ENCODE measurements around the gene ZFAND2A.
"Not testable (repeated sequence)": the region's sequence is repeated elsewhere in the genome, so short reads cannot be mapped to it uniquely, and the experiment has no call there.

The ZFAND2A gene

DNA sequence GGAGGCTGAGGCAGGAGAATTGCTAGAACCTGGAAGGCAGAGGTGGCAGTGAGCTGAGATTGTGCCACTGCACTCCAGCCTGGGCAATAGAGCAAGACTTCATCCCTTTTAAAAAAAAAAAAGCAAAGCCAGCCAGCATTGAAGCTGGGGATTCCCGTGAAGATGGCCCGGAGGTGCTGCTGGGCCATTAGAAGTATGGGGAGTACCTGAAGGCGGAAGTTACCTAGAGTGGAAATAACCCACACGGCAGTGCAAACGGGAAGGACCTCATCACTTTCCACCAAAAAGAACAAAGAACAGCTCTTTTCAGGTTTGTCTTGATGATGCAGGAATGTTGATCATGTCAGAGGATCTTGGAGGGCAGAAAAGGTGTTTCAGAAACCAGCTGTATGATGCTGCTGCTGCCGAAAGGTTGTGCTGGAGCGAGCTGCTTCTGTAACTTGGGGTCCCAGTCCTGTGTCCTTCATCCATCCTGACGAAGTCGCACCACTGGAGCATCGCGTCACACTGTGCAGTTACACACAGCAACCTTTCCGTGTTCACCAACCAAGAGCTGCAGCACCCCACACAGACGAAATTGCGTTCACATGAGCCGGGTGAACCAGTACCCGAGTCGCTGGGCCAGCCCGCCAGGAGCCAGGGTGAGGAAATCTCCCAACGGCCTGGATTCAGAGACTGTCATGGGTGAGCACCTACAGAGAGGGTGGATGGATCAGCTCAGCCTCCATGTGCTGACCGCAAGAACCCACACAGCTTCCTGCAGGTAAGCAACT lies 8.2 kb downstream of the ZFAND2A start:
- no peak for DNase-seq (ENCODE audit: low read depth, low spot score)

DNA sequence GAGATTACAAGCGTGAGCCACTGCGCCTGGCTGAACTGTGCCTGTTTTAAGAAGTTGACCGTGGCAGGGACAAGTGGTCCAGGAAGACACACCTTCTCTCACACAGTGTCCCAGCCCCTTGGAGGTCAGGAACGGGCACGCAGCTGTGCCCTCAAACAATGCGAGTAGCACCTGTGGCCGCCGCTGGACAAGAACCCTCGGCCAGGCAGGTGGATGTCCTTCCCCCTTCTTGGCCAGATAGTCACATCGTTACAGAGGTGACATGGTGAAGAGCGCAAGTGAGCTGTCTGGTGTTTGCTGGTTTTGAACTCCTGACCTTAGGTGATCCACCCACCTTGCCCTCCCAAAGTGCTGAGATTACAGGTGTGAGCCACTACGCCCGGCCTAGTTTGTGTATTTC lies 8.8 kb downstream of the ZFAND2A start:
- no peak for DNase-seq (ENCODE audit: low read depth, low spot score)

DNA sequence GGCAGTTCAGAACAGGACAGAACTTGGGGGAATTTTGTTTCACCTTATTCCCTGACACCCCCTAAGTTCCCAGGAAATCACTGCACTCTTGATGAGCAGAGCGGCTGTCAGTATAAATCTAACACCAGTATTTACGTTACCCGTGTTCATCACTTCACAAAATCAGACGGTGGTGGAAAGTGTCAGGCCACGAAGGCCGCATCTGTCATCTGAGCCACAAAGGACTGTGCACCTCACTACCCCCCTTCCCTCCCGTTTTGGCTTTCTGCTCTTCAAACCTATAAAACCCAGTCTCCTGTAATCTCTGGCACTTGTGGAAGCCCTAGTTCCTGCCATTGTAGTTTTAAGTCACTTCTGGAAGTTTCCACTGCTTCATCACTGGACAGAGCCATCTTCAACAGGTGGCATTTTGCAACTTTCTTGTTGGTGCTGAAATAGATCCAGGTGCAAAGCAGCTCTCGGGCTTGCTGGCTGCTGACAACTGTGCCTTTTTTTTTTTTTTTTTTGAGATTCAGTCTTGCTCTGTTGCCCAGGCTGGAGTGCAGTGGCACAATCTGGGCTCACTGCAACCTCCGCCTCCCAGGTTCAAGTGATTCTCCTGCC lies 9.5 kb downstream of the ZFAND2A start:
- DNase-seq (ENCODE audit: low read depth, low spot score), result no peak

DNA sequence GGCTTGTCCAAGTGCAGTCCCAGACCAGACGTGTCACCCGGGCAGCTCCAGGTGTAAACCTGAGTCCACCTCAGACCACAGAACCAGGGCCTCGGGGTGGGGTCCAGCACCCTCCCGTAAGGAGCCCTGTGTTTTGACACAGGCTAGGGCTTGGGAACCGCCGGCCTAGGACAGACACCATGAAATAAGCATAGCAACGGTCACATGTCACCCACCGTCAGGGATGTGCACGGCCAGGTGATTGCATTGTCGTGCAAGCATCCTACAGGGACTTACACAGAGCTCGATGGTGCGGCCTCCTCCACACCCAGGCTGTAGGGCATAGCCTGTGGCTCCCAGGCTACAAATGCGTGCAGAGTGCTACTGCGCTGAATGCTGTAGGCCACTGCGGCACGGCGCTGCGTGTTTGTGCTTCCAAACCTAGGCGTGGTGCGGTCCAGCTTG lies 10.6 kb downstream of the ZFAND2A start:
- DNase-seq (ENCODE audit: low read depth, low spot score), result no peak

DNA sequence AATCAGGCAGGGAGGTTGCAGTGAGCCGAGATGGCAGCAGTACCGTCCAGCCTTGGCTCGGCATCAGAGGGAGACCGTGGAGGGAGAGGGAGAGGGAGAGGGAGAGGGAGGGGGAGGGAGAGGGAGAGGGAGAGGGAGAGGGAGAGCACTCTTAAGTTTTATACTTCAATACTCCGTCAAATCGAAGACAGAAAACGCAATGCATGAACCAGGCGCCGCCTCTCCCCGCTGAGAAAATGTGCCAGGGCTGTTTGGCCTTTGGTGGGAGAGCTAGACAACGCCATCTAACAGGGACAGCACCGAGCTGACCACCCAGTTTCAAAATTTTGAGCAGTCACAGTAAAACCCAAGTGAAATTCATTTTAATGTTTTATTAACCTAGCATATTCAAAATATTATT lies 12.1 kb downstream of the ZFAND2A start:
- not testable (repeated sequence) for DNase-seq (ENCODE audit: low read depth, low spot score)

DNA sequence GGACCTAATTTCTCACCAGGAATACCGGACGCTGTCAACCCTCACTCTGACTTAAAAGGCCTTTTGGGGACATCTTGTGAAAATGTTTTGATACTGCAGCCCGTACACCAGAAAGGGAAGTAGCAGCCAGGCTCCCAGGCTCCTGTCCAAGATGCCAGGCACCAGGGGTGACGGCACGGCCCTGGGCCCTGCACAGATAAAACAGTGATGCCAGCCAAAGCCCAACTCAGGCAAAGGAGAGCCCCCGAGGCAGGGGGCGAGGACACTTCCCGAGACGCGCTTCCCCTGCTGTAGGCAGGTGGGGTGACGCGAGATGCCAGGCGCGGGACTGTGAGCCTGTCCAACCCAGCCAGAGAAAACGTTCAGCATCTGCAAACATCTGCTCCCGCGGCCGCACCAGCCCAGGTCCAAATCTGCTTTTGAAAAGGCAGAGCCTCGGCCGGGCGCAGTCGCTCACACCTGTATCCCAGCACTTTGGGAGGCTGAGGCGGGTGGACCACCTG lies 15.7 kb downstream of the ZFAND2A start:
- no peak for DNase-seq (ENCODE audit: low read depth, low spot score)

DNA sequence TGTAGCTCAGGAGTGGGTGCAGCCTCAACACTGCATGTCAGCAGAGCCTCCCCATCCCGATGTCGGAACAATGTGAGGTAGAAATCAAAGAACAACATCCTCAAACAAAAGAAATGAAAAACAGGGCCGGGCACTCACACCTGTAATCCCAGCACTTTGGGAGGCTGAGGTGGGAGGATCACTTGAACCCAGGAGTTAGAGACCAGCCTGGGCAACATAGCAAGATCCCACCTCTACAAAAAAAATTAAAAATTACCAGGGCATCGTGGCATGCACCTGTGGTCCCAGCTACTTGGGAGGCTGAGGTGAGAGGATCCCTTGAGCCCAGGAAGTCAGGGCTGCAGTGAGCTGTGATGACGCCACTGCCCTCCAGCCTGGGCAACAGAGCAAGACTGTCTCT lies 17.0 kb downstream of the ZFAND2A start:
- DNase-seq (ENCODE audit: low read depth, low spot score), result not testable (repeated sequence)

DNA sequence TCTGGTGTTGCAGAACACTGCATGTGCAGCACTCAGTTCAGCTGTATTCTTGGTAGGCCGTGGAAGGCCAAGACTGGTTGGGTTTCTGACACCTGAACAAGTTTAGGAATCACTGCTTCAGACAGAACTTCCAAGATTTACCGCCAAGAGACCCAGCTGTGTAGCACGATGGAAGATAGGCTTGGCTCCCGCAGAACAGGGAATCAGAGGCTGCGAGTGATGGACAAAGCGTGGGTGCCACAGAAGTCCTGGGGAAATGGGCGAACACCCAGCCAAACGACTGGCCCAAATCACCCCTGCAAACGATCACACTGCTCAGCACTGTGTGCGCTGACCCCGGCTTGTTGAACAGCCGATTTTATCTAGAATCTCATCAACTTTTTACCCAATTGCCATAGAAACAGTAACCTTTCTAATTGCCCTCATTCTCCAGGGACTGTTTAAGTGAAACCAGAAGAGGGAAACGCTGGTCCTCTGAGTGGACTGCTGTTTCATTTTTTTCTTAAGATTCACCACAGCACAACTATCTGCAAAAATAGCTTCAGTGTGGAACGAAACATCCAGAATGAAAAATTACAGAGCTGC lies 17.9 kb downstream of the ZFAND2A start:
- DNase-seq (ENCODE audit: low read depth, low spot score), result no peak

DNA sequence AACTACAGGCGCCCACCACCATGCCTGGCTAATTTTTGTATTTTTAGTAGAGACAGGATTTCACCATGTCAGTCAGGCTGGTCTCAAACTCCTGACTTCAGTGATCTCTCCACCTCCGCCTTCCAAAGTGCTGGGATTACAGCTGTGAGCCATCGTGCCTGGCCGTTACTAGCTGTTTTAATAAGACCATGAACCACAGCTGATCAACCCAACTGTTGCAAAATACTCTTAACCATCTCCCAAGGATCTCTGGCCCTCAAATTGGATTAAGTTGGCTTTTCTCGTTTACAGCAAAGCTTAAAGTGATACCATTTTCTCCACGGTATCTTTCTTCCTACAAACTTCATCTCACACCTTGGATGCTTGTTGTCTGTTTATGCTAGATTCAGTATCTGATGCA lies 18.3 kb downstream of the ZFAND2A start:
- no peak for DNase-seq (ENCODE audit: low read depth, low spot score)

DNA sequence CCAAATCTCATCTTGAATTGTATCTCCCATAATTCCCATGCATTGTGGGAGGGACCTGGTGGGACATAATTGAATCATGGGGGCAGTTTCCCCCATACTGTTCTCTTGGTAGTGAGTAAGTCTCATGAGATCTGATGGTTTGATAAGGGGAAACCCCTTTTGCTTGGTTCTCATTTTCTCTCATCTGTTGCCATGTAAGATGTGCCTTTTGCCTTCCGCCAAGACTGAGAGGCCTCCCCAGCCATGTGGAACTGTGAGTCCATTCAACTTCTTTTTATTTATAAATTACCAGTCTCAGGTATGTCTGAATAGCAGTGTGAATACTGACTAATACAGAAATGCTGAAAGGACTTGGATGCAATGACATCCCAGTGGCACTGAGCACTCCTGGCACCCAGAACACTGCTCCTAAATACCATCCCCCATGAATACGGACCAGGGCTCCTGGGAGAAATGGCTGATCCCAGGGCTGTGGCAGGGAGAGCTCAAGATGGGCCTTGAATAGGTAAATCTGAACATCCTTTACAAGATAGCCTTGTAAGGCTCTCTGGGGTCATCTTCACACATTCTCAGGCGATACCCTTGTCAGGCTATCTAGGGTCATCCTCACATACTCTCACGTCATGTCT lies 19.4 kb downstream of the ZFAND2A start:
- no peak for DNase-seq (ENCODE audit: low read depth, low spot score)

DNA sequence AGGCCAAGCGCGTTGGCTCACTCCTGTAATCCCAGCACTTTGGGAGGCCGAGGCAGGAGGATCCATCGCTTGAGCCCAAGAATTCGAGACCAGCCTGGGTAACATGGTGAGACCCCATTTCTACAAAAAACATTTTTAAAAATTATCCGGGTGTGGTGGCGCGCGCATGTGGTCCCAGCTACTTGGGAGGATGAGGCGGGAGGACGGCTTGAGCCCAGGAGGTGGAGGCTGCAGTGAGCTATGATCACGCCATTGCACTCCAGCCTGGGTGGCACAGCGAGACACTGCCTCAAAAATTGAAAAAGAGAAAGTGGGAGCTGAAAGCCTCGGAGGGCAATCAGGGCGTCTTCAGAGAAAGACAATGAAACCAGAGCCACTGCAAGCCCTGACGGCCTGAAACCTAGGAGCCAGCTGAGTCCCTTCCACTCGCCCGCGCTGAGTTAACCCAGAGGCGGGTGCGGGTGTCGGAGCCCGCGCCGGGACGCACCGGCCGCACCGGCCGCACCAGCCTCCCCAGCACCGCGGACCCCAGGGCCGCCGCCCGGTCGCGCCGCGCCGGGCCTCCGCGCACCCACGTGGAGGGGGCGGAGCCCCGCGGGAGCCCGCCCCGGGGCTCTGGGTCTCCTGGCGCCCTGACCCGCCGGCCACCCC lies 22.4 kb downstream of the ZFAND2A start:
- no peak for DNase-seq (ENCODE audit: low read depth, low spot score)

DNA sequence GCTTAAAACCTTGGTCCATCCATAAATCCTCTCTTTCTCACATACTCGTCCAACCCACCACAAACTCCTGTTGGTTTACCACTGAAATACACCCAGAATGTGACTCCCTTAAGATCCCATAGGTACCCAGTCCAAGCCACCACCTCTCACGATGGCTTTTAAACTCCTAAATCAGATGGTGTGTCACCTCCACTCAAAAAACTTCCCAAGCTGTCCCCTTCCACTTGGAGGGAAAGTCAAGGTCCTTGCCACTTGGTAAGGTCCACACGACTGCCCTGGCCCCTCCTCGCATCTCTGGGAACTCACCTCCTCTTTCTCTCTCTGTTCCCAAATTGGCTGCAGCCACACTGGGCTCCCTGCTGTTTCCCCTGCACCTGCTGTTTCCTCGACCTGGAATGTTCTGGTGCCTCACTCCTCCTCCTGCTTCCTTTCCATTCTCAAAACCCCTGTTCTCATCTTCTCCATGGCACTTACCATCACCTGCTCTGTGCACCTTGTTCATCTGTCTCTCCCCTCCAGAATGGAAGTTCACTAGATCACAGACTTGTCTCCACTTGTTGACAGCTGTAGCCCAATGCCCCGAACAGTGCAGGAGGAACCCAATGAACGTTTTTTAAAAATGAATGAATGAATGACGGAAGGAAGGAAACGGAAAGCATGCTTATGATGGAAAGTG lies 23.0 kb downstream of the ZFAND2A start:
- DNase-seq (ENCODE audit: low read depth, low spot score), result no peak

DNA sequence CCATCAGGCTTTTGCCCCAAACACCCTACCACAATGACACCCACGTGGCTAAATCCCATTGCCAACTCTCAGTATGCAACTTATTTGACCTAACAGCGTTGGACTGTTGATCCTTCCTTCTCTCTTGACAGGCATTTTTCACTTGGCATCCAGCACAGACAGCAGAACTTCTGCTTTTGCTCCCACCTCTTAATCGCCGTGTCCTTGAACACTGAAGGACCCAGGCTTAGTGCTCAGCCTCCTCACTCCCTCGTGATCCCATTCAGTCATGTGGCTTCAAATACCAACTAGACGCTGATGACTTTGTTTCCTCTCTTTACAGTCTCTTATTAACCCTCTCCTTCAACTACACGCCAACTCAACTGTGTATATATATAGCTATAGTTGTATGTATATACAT lies 25.0 kb downstream of the ZFAND2A start:
- DNase-seq (ENCODE audit: low read depth, low spot score), result no peak

DNA sequence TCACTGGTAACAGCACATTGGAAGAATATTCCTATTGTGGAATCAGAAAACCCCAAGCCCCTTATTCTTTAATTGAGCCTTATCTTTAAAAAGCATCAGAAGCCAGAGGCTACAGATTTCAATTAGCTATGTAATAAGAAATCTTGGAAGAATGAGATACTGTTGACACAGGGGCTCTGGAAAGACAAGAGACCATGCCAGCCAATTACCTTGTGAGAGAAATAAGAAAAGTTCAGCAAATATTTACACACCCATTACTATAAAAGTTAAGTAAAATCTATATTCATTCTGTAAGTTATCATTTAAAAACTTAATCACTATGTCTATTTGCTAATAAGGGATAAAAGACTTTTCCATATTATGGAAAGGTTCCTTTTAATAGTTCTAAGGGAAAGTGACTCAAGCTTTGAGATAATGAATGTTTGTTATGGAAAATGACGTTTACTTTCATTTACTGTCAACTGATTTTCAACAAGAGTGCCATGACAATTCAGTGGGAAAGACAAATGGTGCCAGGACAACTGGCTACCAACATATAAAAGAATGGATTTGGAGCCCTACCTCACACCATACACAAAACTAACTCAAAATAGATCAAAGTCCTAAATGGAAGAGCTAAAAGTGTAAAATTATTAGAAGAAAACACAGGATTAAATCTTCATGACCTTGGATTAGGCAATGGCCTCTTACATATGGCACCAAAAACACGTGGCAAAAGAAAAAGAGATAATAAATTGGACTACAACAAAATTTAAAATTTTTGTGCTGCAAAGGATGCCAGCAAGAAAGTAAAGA lies 28.3 kb downstream of the ZFAND2A start:
- DNase-seq (ENCODE audit: low read depth, low spot score), result no peak

DNA sequence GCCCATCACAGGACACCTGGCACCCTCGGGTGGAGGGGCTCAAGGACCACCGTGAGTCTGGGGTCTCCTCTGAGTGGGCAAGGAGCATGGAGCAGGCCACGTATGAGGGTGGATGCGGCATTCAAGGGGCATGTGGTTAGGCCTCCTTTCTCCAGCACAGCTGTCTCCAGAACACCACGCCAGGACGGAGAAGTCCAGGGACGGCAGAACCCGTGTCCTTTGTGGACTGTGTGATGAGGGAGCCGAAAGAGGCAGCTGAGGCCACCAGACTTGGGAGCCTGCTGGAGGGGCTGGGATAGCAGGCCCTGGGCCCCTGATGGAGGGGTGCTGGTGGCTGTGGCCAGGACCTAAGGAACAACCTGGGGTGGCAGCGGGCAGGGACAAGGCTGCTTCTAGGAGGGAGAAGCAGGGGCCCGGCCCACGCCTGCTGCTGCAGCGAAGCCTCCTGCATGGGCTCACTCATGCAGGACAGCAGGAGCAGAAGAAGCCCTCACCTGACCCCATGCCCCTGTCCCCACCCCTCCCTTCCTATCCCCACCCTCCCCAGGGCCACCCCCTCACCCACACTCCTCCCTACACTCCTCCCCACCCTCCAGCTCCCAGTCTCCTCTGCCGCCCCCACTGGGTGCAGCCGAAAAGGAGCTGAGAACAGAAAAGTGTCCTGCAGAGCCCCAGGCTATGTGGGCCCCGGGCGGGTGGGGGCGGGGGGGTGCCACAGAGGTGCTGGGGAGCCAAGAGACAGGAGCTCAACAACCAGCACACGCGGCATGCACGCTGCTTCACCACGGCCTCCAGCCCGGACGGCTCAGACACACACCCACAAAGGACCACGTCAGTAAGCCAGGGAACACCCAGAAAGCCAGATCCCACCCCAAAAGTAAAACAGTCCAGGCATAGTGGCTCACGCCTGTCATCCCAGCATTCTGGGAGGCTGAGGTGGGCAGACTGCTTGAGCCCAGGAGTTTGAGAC lies 29.7 kb downstream of the ZFAND2A start:
- DNase-seq (ENCODE audit: low read depth, low spot score), result no peak

DNA sequence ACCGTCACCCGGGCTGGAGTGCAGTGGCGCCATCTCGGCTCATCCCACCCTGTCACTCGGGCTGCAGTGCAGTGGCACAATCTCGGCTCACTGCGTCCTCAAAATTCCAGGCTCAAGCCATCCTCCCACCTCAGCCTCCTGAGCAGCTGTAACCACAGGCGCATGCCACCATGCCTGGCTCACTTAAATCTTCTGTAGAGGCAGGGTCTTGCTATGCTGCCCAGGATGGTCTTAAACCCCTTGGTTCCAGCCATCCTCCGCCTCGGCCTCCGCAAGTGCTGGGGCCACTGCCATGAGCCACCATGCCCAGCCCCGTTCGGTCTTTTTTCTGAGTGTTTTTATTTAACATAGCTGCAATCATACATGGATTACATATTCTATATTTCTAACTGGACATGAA lies 30.6 kb downstream of the ZFAND2A start:
- DNase-seq (ENCODE audit: low read depth, low spot score), result no peak

DNA sequence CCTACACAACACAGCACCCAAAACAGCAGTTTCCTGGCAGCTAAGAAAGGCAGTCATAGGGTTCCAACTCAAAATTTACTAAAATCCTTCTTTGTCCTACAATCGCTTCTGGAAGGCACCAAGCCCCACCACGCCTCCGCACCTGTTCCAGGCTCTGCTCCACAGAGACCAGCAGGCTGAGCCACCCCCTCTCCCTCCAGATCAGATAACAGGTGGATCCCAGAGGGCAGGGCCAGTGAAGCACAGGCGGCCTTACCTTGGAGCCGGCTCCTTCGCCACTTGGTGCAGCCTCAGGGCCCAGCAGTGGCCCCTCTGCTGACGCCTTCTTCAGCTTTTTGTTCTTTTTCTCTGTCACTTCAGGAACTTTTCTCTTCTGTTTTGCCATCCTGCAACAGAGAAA lies 33.0 kb downstream of the ZFAND2A start:
- DNase-seq (ENCODE audit: low read depth, low spot score), result no peak

DNA sequence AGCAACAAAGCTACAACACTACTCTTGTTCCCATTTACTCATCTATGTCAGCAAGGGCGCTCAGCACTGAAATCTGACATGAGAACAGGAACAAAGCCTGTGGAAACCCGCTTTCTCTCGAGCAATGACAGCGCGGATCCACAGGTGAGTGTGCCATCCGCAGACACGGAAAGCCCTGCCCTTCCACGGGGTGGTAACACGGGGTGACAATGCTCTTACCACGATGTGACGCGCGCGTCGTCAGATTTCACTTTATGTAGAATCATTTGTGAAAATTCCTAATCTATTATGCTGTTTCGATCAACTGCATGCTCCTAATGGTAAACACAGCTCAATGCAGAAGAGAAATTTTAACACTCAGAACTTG lies 34.4 kb downstream of the ZFAND2A start:
- no peak for DNase-seq (ENCODE audit: low read depth, low spot score)

DNA sequence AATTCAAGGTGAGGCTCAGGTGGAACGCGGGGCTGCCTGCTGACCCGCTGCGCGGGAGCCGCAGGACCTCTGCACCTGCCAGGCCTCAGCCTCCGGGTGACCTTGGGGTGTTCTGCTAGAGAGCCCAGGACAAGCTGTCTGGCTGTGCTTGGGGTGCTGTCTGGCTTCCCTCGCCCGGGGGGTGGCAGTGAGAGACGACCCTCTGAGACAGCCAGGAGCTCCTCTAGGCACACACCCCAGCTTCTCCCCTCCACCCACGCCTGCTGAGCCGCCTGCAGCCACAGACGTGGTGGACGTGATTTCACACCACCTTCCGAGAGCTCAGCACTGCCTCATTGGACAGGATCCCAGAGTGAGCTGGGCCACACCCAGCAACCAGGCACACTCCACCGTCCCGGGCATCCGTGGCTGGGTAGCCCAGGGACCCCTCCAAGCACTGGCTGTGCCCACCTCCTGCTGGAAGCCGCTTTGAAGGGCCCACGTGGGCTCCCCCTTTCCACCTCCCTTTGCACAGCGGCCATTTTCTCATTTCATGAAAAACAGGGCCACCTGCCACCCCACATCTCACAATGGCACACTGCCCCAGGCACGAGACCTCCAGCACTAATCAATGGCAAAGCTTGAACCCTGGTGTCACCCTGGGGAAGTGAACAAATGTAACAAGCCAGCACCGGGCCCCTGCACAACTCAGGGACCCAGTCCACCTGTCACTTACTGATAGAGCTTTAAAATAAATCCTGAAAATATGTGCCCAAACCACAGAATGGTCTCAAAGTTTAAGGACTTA lies 35.0 kb downstream of the ZFAND2A start:
- no peak for DNase-seq (ENCODE audit: low read depth, low spot score)

Data from activated naive CD8-positive, alpha-beta T cell treated with anti-CD3 and anti-CD28 coated beads, Interleukin-2, amount 50 U/mL, for 16 hours (primary cell).